A673 (cell line): ENCODE data around the gene EDAR.

Source experiments
- CTCF ChIP-seq: fragments of 300-800, 200-600 bp; sonication (generic); conservative IDR thresholded peaks from 2 replicates; pipeline ENCODE4 v1.5.1; 2017; ENCODE audit warnings: low read depth, mild to moderate bottlenecking, antibody characterized with exemption, low read length, moderate library complexity, mixed read lengths
- EZH2 ChIP-seq: fragments of 200-600 bp; sonication (generic); IDR thresholded peaks from 2 replicates; pipeline ENCODE4 v1.6.1; 2017; ENCODE audit warnings: borderline replicate concordance, low read depth, mild to moderate bottlenecking, mixed read lengths, antibody characterized with exemption, low read length; ENCODE audit not compliant: poor library complexity, severe bottlenecking

GRCh38 chr2:108960006-108960405, 29.0 kb downstream of the EDAR start:
- TF ChIP-seq CTCF, result 0 out of 2 replicates have a peak, but pooled peaks have one; percentile 16
- no peak for TF ChIP-seq EZH2
